Measurements from ENCODE around the gene CNST.
"Not testable (repeated sequence)": the region's sequence is repeated elsewhere in the genome, so short reads cannot be mapped to it uniquely, and the experiment has no call there.

Gene CNST

GRCh38 chr1:246622035-246622652, 55.9 kb downstream of the CNST start:
- DNase-seq (ENCODE audit: low read depth): no peak

GRCh38 chr1:246624091-246624490, 57.8 kb downstream of the CNST start:
- no peak for DNase-seq (ENCODE audit: low read depth)

GRCh38 chr1:246629030-246629429, 62.8 kb downstream of the CNST start:
- DNase-seq (ENCODE audit: low read depth): no peak

GRCh38 chr1:246629976-246630375, 63.7 kb downstream of the CNST start:
- DNase-seq (ENCODE audit: low read depth): no peak

- DNase-seq (ENCODE audit: low read depth): peak; percentile 36
These were observed 65.2 kb downstream of the CNST start for GRCh38 chr1:246631426-246631825.

- DNase-seq (ENCODE audit: low read depth): peak; percentile 84
These were observed 66.3 kb downstream of the CNST start for GRCh38 chr1:246632281-246633168.

GRCh38 chr1:246634659-246635058, 68.4 kb downstream of the CNST start:
- DNase-seq (ENCODE audit: low read depth): not testable (repeated sequence)

- no peak for DNase-seq (ENCODE audit: low read depth)
These were observed 72.8 kb downstream of the CNST start for GRCh38 chr1:246638941-246639655.

- DNase-seq (ENCODE audit: low read depth): no peak
These were observed 73.5 kb downstream of the CNST start for GRCh38 chr1:246639732-246640131.

GRCh38 chr1:246640747-246641146, 74.5 kb downstream of the CNST start:
- no peak for DNase-seq (ENCODE audit: low read depth)

- DNase-seq (ENCODE audit: low read depth): no peak
These were observed 75.1 kb downstream of the CNST start for GRCh38 chr1:246641394-246641793.

- no peak for DNase-seq (ENCODE audit: low read depth)
These were observed 76.5 kb downstream of the CNST start for GRCh38 chr1:246642719-246643118.

GRCh38 chr1:246647113-246647512, 80.9 kb downstream of the CNST start:
- peak; percentile 56 for DNase-seq (ENCODE audit: low read depth)

- no peak for DNase-seq (ENCODE audit: low read depth)
These were observed 81.3 kb downstream of the CNST start for GRCh38 chr1:246647513-246647912.

GRCh38 chr1:246651012-246651695, 84.9 kb downstream of the CNST start:
- DNase-seq (ENCODE audit: low read depth): no peak

- DNase-seq (ENCODE audit: low read depth): no peak
These were observed 92.3 kb downstream of the CNST start for GRCh38 chr1:246658567-246658966.

GRCh38 chr1:246659594-246660140, 93.4 kb downstream of the CNST start:
- no peak for DNase-seq (ENCODE audit: low read depth)

- no peak for DNase-seq (ENCODE audit: low read depth)
These were observed 95.2 kb downstream of the CNST start for GRCh38 chr1:246661451-246661850.

- DNase-seq (ENCODE audit: low read depth): no peak
These were observed 101.5 kb downstream of the CNST start for GRCh38 chr1:246667773-246668172.

GRCh38 chr1:246669659-246670058, 103.4 kb downstream of the CNST start:
- no peak for DNase-seq (ENCODE audit: low read depth)

GRCh38 chr1:246674049-246674448, 107.8 kb downstream of the CNST start:
- no peak for DNase-seq (ENCODE audit: low read depth)

GRCh38 chr1:246677842-246678241, 111.6 kb downstream of the CNST start:
- DNase-seq (ENCODE audit: low read depth): no peak

Measured in fibroblast of gingiva (primary cell).